AG09309 (cell line): ENCODE measurements around the gene HVCN1.

Experiments
- DNase-seq: peaks from one replicate; pipeline ENCODE4 v3.0.0-alpha.2; 2010; ENCODE audit warnings: low read depth
- H3K4me3 ChIP-seq: 2 replicates; pipeline ENCODE4 v1.5.1; 2011; ENCODE audit warnings: mild to moderate bottlenecking, low read depth, low read length, moderate library complexity; ENCODE audit not compliant: control insufficient read depth
- TF ChIP-seq, protein P1 (sequence below): IDR thresholded peaks from 2 replicates; pipeline ENCODE4 v1.5.1; 2011; ENCODE audit warnings: mild to moderate bottlenecking, low read depth, low read length, inconsistent platforms; ENCODE audit not compliant: insufficient read depth, control insufficient read depth; ENCODE audit errors: missing control alignments

The HVCN1 gene

GRCh38 chr12:110641521-110641920 lies 47.4 kb downstream of the HVCN1 start:
- TF ChIP-seq, protein P1, sequence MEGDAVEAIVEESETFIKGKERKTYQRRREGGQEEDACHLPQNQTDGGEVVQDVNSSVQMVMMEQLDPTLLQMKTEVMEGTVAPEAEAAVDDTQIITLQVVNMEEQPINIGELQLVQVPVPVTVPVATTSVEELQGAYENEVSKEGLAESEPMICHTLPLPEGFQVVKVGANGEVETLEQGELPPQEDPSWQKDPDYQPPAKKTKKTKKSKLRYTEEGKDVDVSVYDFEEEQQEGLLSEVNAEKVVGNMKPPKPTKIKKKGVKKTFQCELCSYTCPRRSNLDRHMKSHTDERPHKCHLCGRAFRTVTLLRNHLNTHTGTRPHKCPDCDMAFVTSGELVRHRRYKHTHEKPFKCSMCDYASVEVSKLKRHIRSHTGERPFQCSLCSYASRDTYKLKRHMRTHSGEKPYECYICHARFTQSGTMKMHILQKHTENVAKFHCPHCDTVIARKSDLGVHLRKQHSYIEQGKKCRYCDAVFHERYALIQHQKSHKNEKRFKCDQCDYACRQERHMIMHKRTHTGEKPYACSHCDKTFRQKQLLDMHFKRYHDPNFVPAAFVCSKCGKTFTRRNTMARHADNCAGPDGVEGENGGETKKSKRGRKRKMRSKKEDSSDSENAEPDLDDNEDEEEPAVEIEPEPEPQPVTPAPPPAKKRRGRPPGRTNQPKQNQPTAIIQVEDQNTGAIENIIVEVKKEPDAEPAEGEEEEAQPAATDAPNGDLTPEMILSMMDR = no peak
- DNase-seq = peak; percentile 2
- H3K4me3 ChIP-seq = no peak overlapping the region

- no peak overlapping the region for H3K4me3 ChIP-seq
- TF ChIP-seq, protein P1 = no peak
- DNase-seq = no peak
These were observed 48.5 kb downstream of the HVCN1 start for GRCh38 chr12:110640275-110641025.

- peak; percentile 27 for DNase-seq
- no peak overlapping the region for H3K4me3 ChIP-seq
- TF ChIP-seq, protein P1 = no peak
These were observed 49.4 kb downstream of the HVCN1 start for GRCh38 chr12:110639336-110640141.

GRCh38 chr12:110638796-110639195 lies 50.1 kb downstream of the HVCN1 start:
- DNase-seq = no peak
- TF ChIP-seq, protein P1 = no peak
- H3K4me3 ChIP-seq = no peak overlapping the region

GRCh38 chr12:110637869-110638441 lies 51.0 kb downstream of the HVCN1 start:
- no peak overlapping the region for H3K4me3 ChIP-seq
- DNase-seq = no peak
- TF ChIP-seq, protein P1 = no peak

DNA sequence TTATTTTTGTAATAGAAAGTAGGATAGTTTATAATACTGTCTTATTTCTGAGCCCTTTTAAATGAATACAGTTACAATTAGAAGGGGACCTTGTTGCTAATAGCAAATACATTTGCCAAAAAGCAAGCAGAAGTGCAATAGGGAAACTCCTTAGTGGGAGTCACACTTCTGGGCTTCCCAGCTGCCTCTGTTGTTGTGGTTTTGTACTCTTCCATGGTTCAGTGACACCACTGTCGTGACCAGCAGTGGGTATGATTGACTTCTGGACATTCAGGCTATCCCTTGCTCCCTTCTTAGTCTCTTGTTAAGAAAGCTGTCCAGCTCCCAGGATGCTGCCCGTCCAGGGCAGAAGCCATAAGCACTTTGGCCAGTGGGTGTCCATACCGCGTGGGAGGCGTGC lies 52.4 kb downstream of the HVCN1 start:
- TF ChIP-seq, protein P1 = no peak
- no peak overlapping the region for H3K4me3 ChIP-seq
- DNase-seq = no peak
